G401 (cell line): ENCODE data around the gene IFITM5. TPM values are rescaled to one million over a fixed set of nuclear protein-coding genes. Genes with fewer than 3 reads are reported as not detected.
"Not testable (repeated sequence)": the region's sequence is repeated elsewhere in the genome, so short reads cannot be mapped to it uniquely, and the experiment has no call there.

Experiments used
- DNase-seq: peaks from one replicate; pipeline ENCODE4 v3.0.0-alpha.2; 2015; ENCODE audit warnings: low spot score
- in situ Hi-C: cut with HindIII; loops from 2 replicates; pipeline ENCODE4 v1.10.0; 2016; ENCODE audit warnings: low sequenced_read_pairs, mixed read lengths
- total RNA-seq: library from RNA; depleted of rRNA; stranded (reverse); fragments of >200 nt; shearing (Covaris generic); gene quantifications from 2 replicates; pipeline ENCODE4 v1.2.3, GENCODE V29; 2014

The IFITM5 gene
- total RNA-seq, 1 experiment from 2014 or later = not detected

GRCh38 chr11:329886-330253, 30.5 kb upstream of the IFITM5 start:
- no peak for DNase-seq
- in situ Hi-C loops = no loop called here

GRCh38 chr11:328516-329100, 29.3 kb upstream of the IFITM5 start:
- in situ Hi-C loops, DNase-seq: not testable (repeated sequence)

GRCh38 chr11:328012-328411, 28.7 kb upstream of the IFITM5 start:
- in situ Hi-C loops = no loop called here
- no peak for DNase-seq

- in situ Hi-C loops = no loop called here
- DNase-seq = no peak
Observed at GRCh38 chr11:327581-327923, 28.2 kb upstream of the IFITM5 start.

- no peak for DNase-seq
- in situ Hi-C loops = no loop called here
Observed at GRCh38 chr11:326842-327580, 27.7 kb upstream of the IFITM5 start.

GRCh38 chr11:326592-326841, 27.2 kb upstream of the IFITM5 start:
- no peak for DNase-seq
- in situ Hi-C loops = no loop called here

GRCh38 chr11:325796-326591, 26.7 kb upstream of the IFITM5 start:
- in situ Hi-C loops = no loop called here

GRCh38 chr11:324593-325517, 25.5 kb upstream of the IFITM5 start:
- in situ Hi-C loops, DNase-seq: not testable (repeated sequence)

More at GRCh38 chr11:325796-326591, 26.7 kb upstream of the IFITM5 start:
- DNase-seq = no peak

- in situ Hi-C loops = no loop called here
- DNase-seq = no peak
Observed at GRCh38 chr11:324156-324555, 24.8 kb upstream of the IFITM5 start.

- in situ Hi-C loops, DNase-seq: not testable (repeated sequence)
Observed at GRCh38 chr11:319888-320273, 20.6 kb upstream of the IFITM5 start.

- DNase-seq, in situ Hi-C loops: not testable (repeated sequence)
Observed at GRCh38 chr11:319121-319887, 20.0 kb upstream of the IFITM5 start.

- in situ Hi-C loops, DNase-seq: not testable (repeated sequence)
Observed at GRCh38 chr11:318405-319120, 19.2 kb upstream of the IFITM5 start.

GRCh38 chr11:317668-318404, 18.5 kb upstream of the IFITM5 start:
- DNase-seq, in situ Hi-C loops: not testable (repeated sequence)

- in situ Hi-C loops = no loop called here
- DNase-seq = no peak
Observed at GRCh38 chr11:316891-317301, 17.6 kb upstream of the IFITM5 start.

- no peak for DNase-seq
- in situ Hi-C loops = no loop called here
Observed at GRCh38 chr11:316031-316701, 16.8 kb upstream of the IFITM5 start.

GRCh38 chr11:315516-315994, 16.2 kb upstream of the IFITM5 start:
- in situ Hi-C loops = no loop called here
- no peak for DNase-seq

- DNase-seq = no peak
- in situ Hi-C loops = no loop called here
Observed at GRCh38 chr11:315051-315481, 15.7 kb upstream of the IFITM5 start.
